T-helper 22 cell (primary cell): Measurements from ENCODE around the gene GABPB2.
A peak's percentile ranks its signal among the peaks of the same experiment; 100 is the strongest.

Experiments used
- DNase-seq: peaks from one replicate; pipeline ENCODE4 v3.0.0-alpha.2; 2020; ENCODE audit warnings: low read depth

GABPB2 gene

GRCh38 chr1:151070474-151071276 is at the start of gene GABPB2:
Gene GABPB2, plus strand, starts transcription at chr1:151070761. Its CDS starts 17,429 bp downstream, at chr1:151088190.
- DNase-seq = peak; percentile 79

- peak; percentile 63 for DNase-seq
Measured at GRCh38 chr1:151024540-151025146, 45.9 kb upstream of the GABPB2 start.

GRCh38 chr1:151026460-151026859 is 44.1 kb upstream of the GABPB2 start:
- no peak for DNase-seq

- no peak for DNase-seq
Measured at GRCh38 chr1:151032164-151032563, 38.4 kb upstream of the GABPB2 start.

GRCh38 chr1:151035167-151035566 is 35.4 kb upstream of the GABPB2 start:
- DNase-seq = no peak

GRCh38 chr1:151036356-151036755 is 34.2 kb upstream of the GABPB2 start, which contains the start of gene BNIPL:
Gene BNIPL, plus strand, starts transcription at chr1:151036586. Its CDS starts 140 bp downstream, at chr1:151036726.
- no peak for DNase-seq

GRCh38 chr1:151037032-151037431 is 33.5 kb upstream of the GABPB2 start:
- DNase-seq = no peak

GRCh38 chr1:151039521-151039920 is 31.0 kb upstream of the GABPB2 start:
- DNase-seq = no peak

- DNase-seq = no peak
Measured at GRCh38 chr1:151043163-151043562, 27.4 kb upstream of the GABPB2 start.

GRCh38 chr1:151047591-151047924 is 23.0 kb upstream of the GABPB2 start, which contains the start of gene C1orf56:
Gene C1orf56, plus strand, starts transcription at chr1:151047751. Its CDS starts 97 bp downstream, at chr1:151047848.
- peak; percentile 43 for DNase-seq

- peak; percentile 26 for DNase-seq
Measured at GRCh38 chr1:151047925-151048644, 22.5 kb upstream of the GABPB2 start.

- no peak for DNase-seq
Measured at GRCh38 chr1:151048645-151049032, 21.9 kb upstream of the GABPB2 start.

GRCh38 chr1:151049458-151049857 is 21.1 kb upstream of the GABPB2 start:
- no peak for DNase-seq

GRCh38 chr1:151050051-151050688 is 20.4 kb upstream of the GABPB2 start:
- no peak for DNase-seq

- no peak for DNase-seq
Measured at GRCh38 chr1:151051356-151052009, 19.1 kb upstream of the GABPB2 start.

- DNase-seq = no peak
Measured at GRCh38 chr1:151054971-151055547, 15.5 kb upstream of the GABPB2 start.

GRCh38 chr1:151055581-151055980 is 15.0 kb upstream of the GABPB2 start:
- no peak for DNase-seq

- no peak for DNase-seq
Measured at GRCh38 chr1:151056149-151056548, 14.4 kb upstream of the GABPB2 start.

- DNase-seq = no peak
Measured at GRCh38 chr1:151058692-151059091, 11.9 kb upstream of the GABPB2 start.

GRCh38 chr1:151059109-151060006 is 11.2 kb upstream of the GABPB2 start, which contains the start of gene CDC42SE1:
Gene CDC42SE1, minus strand, starts transcription at chr1:151059622. Its CDS starts 3,892 bp downstream, at chr1:151055730.
- DNase-seq = peak; percentile 72
